ENCODE data around the gene CD2AP. TPM values are rescaled to one million over a fixed set of nuclear protein-coding genes. Genes with fewer than 3 reads are reported as not detected.

The CD2AP gene
- total and polyA plus RNA-seq, 2 donors (not counting 1 experiment from before 2014, with no cell fraction given): 4.7 to 43.3 TPM

DNA sequence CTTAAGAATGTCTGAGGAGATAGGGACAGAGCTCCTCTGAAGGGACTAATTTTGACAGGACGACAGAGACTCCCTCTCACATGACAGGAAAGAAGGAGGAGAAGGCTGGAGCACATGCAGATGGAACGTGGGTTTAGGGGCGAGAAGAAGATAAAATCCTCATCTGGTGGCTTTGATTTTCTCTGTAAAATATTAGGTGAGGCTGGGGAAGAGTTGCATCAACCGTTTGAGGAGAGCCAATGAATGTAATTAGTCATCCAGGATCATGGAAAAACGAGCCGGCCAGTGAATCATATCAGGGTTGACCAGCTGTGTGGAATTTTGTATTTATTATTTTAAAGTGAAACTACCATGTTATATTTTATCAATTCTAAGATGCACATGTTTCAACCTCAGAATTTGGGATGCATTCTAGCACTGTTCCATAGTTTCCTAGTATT, 173.9 kb downstream of the CD2AP start:
- POLR2A ChIA-PET: no interaction called here
- DNase-seq (no peak), ATAC-seq (ENCODE audit: low read depth) (no peak)
- H3K9ac ChIP-seq (ENCODE audit: low read length): no peak overlapping the region
- H3K4me2 ChIP-seq (replicated peaks; ENCODE audit: low read depth, low read length, poor library complexity, severe bottlenecking): no peak overlapping the region
- H3K4me3 ChIP-seq (ENCODE audit: control extremely low read depth in 1 of 5, extremely low read depth in 1 of 5, insufficient read depth in 1 of 5, low read depth in 2 of 5, low read length in 4 of 5): no peak overlapping the region
- TF ChIP-seq EZH2 (IDR thresholded peaks at IDR 0.05; ENCODE audit: borderline replicate concordance, insufficient read depth, low read depth, low read length, poor library complexity, severe bottlenecking): no peak
- TF ChIP-seq, protein P1, sequence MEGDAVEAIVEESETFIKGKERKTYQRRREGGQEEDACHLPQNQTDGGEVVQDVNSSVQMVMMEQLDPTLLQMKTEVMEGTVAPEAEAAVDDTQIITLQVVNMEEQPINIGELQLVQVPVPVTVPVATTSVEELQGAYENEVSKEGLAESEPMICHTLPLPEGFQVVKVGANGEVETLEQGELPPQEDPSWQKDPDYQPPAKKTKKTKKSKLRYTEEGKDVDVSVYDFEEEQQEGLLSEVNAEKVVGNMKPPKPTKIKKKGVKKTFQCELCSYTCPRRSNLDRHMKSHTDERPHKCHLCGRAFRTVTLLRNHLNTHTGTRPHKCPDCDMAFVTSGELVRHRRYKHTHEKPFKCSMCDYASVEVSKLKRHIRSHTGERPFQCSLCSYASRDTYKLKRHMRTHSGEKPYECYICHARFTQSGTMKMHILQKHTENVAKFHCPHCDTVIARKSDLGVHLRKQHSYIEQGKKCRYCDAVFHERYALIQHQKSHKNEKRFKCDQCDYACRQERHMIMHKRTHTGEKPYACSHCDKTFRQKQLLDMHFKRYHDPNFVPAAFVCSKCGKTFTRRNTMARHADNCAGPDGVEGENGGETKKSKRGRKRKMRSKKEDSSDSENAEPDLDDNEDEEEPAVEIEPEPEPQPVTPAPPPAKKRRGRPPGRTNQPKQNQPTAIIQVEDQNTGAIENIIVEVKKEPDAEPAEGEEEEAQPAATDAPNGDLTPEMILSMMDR (IDR thresholded peaks at IDR 0.05): no peak
- intact Hi-C loops (cut with micrococcal nuclease): no loop called here
- no peaks in the 10 kb centered on the region for H3K4me1 Mint-ChIP-seq
- no peak overlapping the region for H3K4me3 Mint-ChIP-seq
- CTCF ChIA-PET: no interaction called here
- H3K9me3 ChIP-seq (ENCODE audit: control extremely low read depth in 1 of 3, control insufficient read depth in 2 of 3, insufficient read depth in 1 of 3, low read length in 2 of 3): no peaks in the 10 kb centered on the region
- H3K27me3 ChIP-seq (replicated peaks in 1 of 4; ENCODE audit: control extremely low read depth in 1 of 4, control insufficient read depth in 3 of 4, insufficient read depth in 4 of 4, low read length in 3 of 4): no peaks in the 10 kb centered on the region
- no peak overlapping the region for H3K27ac Mint-ChIP-seq
- 93% methylated on average over 2 of the region's 6 CpGs for WGBS (ENCODE audit: insufficient coverage)
- no peaks in the 10 kb centered on the region for H3K9me3 Mint-ChIP-seq (ENCODE audit: insufficient read depth)
- H2AFZ ChIP-seq (ENCODE audit: insufficient read depth, low read depth, low read length, poor library complexity, severe bottlenecking): no peak overlapping the region
- H3K36me3 ChIP-seq (replicated peaks in 1 of 2; ENCODE audit: control extremely low read depth in 1 of 2, control insufficient read depth in 1 of 2, extremely low read depth in 1 of 2, insufficient read depth in 2 of 2, low read length in 1 of 2): no peaks in the 10 kb centered on the region
- no peaks in the 10 kb centered on the region for H3K27me3 Mint-ChIP-seq
- no peaks in the 10 kb centered on the region for H4K20me1 ChIP-seq (ENCODE audit: control insufficient read depth, insufficient read depth, low read length, poor library complexity, severe bottlenecking)
- peaks cover 0 to 6% of the 10 kb centered on the region in 2 donors for H3K4me1 ChIP-seq (ENCODE audit: control insufficient read depth in 2 of 2, insufficient read depth in 2 of 2, low read length in 2 of 2)
- H3K27ac ChIP-seq (ENCODE audit: low read length in 2 of 2): no peak overlapping the region
- H3K79me2 ChIP-seq (ENCODE audit: control insufficient read depth, insufficient read depth, low read length): no peaks in the 10 kb centered on the region

DNA sequence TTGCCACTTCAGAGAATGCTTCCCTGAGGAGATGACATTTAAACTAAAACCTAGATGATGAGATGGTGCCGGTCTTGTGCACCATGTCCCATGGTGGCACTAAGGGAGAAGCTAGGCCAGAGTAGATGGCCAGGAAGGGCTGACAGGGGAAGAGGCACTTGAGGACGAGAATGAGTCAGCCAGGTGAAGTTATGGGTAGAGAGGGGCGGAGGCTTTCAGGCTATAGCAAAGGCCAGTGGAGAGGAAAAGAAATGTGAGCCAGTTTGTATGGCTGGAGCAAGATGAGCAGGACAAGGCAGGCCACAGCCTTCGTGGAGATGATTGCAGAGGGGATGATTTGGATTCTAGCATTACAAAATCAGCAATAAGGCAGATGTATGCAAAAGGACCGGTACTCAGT, 176.1 kb downstream of the CD2AP start:
- Histone ChIP-seq H3K4me1 (ENCODE audit: control insufficient read depth in 2 of 2, insufficient read depth in 2 of 2, low read length in 2 of 2) (peaks cover 0 to 6% of the 10 kb centered on the region in 2 donors), H4K20me1 (ENCODE audit: control insufficient read depth, insufficient read depth, low read length, poor library complexity, severe bottlenecking) (no peaks in the 10 kb centered on the region), H3K9me3 (ENCODE audit: control extremely low read depth in 1 of 3, control insufficient read depth in 2 of 3, insufficient read depth in 1 of 3, low read length in 2 of 3) (no peaks in the 10 kb centered on the region), H3K27ac (ENCODE audit: low read length in 2 of 2) (no peak overlapping the region), H3K79me2 (ENCODE audit: control insufficient read depth, insufficient read depth, low read length) (no peaks in the 10 kb centered on the region), H3K27me3 (replicated peaks in 1 of 4; ENCODE audit: control extremely low read depth in 1 of 4, control insufficient read depth in 3 of 4, insufficient read depth in 4 of 4, low read length in 3 of 4) (no peaks in the 10 kb centered on the region), H2AFZ (ENCODE audit: insufficient read depth, low read depth, low read length, poor library complexity, severe bottlenecking) (no peak overlapping the region), H3K36me3 (replicated peaks in 1 of 2; ENCODE audit: control extremely low read depth in 1 of 2, control insufficient read depth in 1 of 2, extremely low read depth in 1 of 2, insufficient read depth in 2 of 2, low read length in 1 of 2) (no peaks in the 10 kb centered on the region), H3K9ac (ENCODE audit: low read length) (no peak overlapping the region), H3K4me2 (replicated peaks; ENCODE audit: low read depth, low read length, poor library complexity, severe bottlenecking) (no peak overlapping the region), H3K4me3 (ENCODE audit: control extremely low read depth in 1 of 5, extremely low read depth in 1 of 5, insufficient read depth in 1 of 5, low read depth in 2 of 5, low read length in 4 of 5) (no peak overlapping the region)
- no peak for ATAC-seq (ENCODE audit: low read depth)
- Mint-ChIP-seq H3K27me3 (peaks cover 7% of the 10 kb centered on the region), H3K4me3 (no peak overlapping the region), H3K27ac (no peak overlapping the region), H3K4me1 (no peaks in the 10 kb centered on the region), H3K9me3 (ENCODE audit: insufficient read depth) (no peaks in the 10 kb centered on the region)
- WGBS (ENCODE audit: insufficient coverage): 94% methylated on average over 5 of the region's 5 CpGs
- ChIA-PET CTCF (no interaction called here), POLR2A (no interaction called here)
- intact Hi-C loops (cut with micrococcal nuclease): no loop called here
- no peak for TF ChIP-seq EZH2 (IDR thresholded peaks at IDR 0.05; ENCODE audit: borderline replicate concordance, insufficient read depth, low read depth, low read length, poor library complexity, severe bottlenecking)
- TF ChIP-seq, protein P1 (IDR thresholded peaks at IDR 0.05): no peak
- DNase-seq: no peak

Data from B cell (primary cell).